HepG2 (cell line): ENCODE results near the gene RESP18. TPM values are rescaled to one million over a fixed set of nuclear protein-coding genes. Genes with fewer than 3 reads are reported as not detected.

Experiments
- ATAC-seq: fragments of 200-7000 bp; cut with Tn5 transposase; 3 replicates; pipeline ENCODE4 v1.9.1; 2020; ENCODE audit warnings: mild to moderate bottlenecking, moderate library complexity
- BruUV-seq: library from RNA; stranded (reverse); fragments of 400-500 nt; replicated peaks from 2 replicates; lab custom pipeline; 2021; lab: Mats Ljungman, UMichigan
- CTCF ChIA-PET: fragments of 300-600 bp; formaldehyde crosslinking; extraction: SDS; loops from one replicate; lab custom pipeline; 2021; ENCODE audit warnings: low total read pairs, inconsistent platforms, low intra/inter-chr PET ratio; lab: Yijun Ruan, JAX
- POLR2A ChIA-PET: fragments of 350-600 bp; sonication (Branson Sonifier 250); formaldehyde crosslinking; loops from one replicate; lab custom pipeline; 2020; ENCODE audit warnings: antibody characterized with exemption, inconsistent platforms; lab: Yijun Ruan, JAX
- DNase-seq: peaks from one replicate; pipeline ENCODE4 v3.0.0-alpha.2; 2015; ENCODE audit warnings: low spot score
- FAIRE-seq: peaks from 3 replicates; lab custom pipeline; 2011; peaks lifted over from hg19 to GRCh38; lab: Jason Lieb, UNC
- H2AFZ ChIP-seq: one replicate; pipeline ENCODE4 v1.6.1; 2011; ENCODE audit warnings: low read length, inconsistent platforms
- H3K27ac ChIP-seq: fragments of 300-600 bp; 3 replicates; pipeline ENCODE4 v1.8.0; 2011; ENCODE audit warnings: mixed run types, mild to moderate bottlenecking, mixed read lengths, low read length, inconsistent platforms; ENCODE audit not compliant: insufficient read depth; ENCODE audit errors: extremely low read length
- H3K27me3 ChIP-seq, 2 experiments: fragments of 200-600 bp in 1 of 2; 2 replicates in 1 of 2; 3 replicates in 1 of 2; pipeline versions ENCODE4 v1.6.0 to v1.8.0; 2011; ENCODE audit warnings: low read length in 2 of 2, mild to moderate bottlenecking in 2 of 2, moderate library complexity in 2 of 2, inconsistent platforms in 1 of 2; ENCODE audit not compliant: insufficient read depth in 2 of 2, control insufficient read depth in 1 of 2
- H3K36me3 ChIP-seq, 2 experiments: fragments of 200-600 bp in 1 of 2; replicated peaks in 1 of 2; 2 replicates in 1 of 2; 3 replicates in 1 of 2; pipeline versions ENCODE4 v1.5.1 to v1.8.0; 2011; ENCODE audit warnings: low read length in 2 of 2, inconsistent platforms in 1 of 2; ENCODE audit not compliant: insufficient read depth in 2 of 2, control insufficient read depth in 1 of 2
- H3K4me1 ChIP-seq: 2 replicates; pipeline ENCODE4 v1.5.1; 2012; ENCODE audit warnings: low read length, inconsistent platforms; ENCODE audit not compliant: insufficient read depth
- H3K4me2 ChIP-seq: 2 replicates; pipeline ENCODE4 v1.6.0; 2011; ENCODE audit warnings: low read depth, low read length, inconsistent platforms
- H3K4me3 ChIP-seq, 3 experiments: fragments of 200-600 bp in 1 of 3; sonication (generic), shearing (Covaris generic) in 1 of 3; replicated peaks in 1 of 3; 2 replicates each; pipeline ENCODE4 v1.5.1; 2011 to 2016; ENCODE audit warnings: low read length in 3 of 3, inconsistent platforms in 2 of 3, low read depth in 2 of 3, mild to moderate bottlenecking in 2 of 3, control low read depth in 1 of 3, mixed read lengths in 1 of 3; ENCODE audit not compliant: insufficient read depth in 1 of 3
- H3K79me2 ChIP-seq: one replicate; pipeline ENCODE4 v1.6.1; 2011; ENCODE audit warnings: low read length, inconsistent platforms; ENCODE audit not compliant: insufficient read depth
- H3K9ac ChIP-seq: 2 replicates; pipeline ENCODE4 v1.6.0; 2011; ENCODE audit warnings: mild to moderate bottlenecking, low read depth, low read length, inconsistent platforms; ENCODE audit not compliant: insufficient read depth
- H3K9me3 ChIP-seq: 2 replicates; pipeline ENCODE4 v1.5.1; 2012; ENCODE audit warnings: mild to moderate bottlenecking, low read length
- H4K20me1 ChIP-seq: 2 replicates; pipeline ENCODE4 v1.6.0; 2011; ENCODE audit warnings: inconsistent platforms, mild to moderate bottlenecking, low read length, moderate library complexity; ENCODE audit not compliant: insufficient read depth
- CENPBD1 ChIP-seq: sonication (generic); formaldehyde crosslinking; IDR thresholded peaks from 2 replicates; pipeline ENCODE4 v1.8.0; 2022; ENCODE audit warnings: missing genetic modification reagents, low read depth, mild to moderate bottlenecking, borderline replicate concordance
- DBP ChIP-seq: sonication (generic); formaldehyde crosslinking; IDR thresholded peaks from 2 replicates; pipeline ENCODE4 v1.4.0; 2020; ENCODE audit warnings: missing genetic modification reagents; ENCODE audit errors: not compliant biosample characterization
- LCORL ChIP-seq, 2 experiments: fragments of 450-650 bp in 1 of 2; sonication (generic) in 1 of 2; formaldehyde crosslinking in 1 of 2; IDR thresholded peaks; 2 replicates each; pipeline versions ENCODE4 v1.5.0 to v1.6.1; 2017 to 2020; ENCODE audit warnings: antibody characterized with exemption in 1 of 2, missing genetic modification reagents in 1 of 2
- ZNF33B ChIP-seq: sonication (generic); formaldehyde crosslinking; IDR thresholded peaks from 2 replicates; pipeline ENCODE4 v1.5.1; 2020; ENCODE audit warnings: mild to moderate bottlenecking, missing genetic modification reagents
- ZNF383 ChIP-seq: sonication (generic); formaldehyde crosslinking; IDR thresholded peaks from 2 replicates; pipeline ENCODE4 v1.4.0; 2020; ENCODE audit warnings: missing genetic modification reagents, mild to moderate bottlenecking, borderline replicate concordance
- ZNF563 ChIP-seq: sonication (generic); formaldehyde crosslinking; IDR thresholded peaks from 2 replicates; pipeline ENCODE4 v1.8.0; 2022; ENCODE audit warnings: mild to moderate bottlenecking, moderate library complexity, missing genetic modification reagents
- ZNF660 ChIP-seq: sonication (generic); formaldehyde crosslinking; IDR thresholded peaks from 2 replicates; pipeline ENCODE4 v1.5.1; 2020; ENCODE audit warnings: mild to moderate bottlenecking, low read depth, missing genetic modification reagents, borderline replicate concordance
- ZNF746 ChIP-seq: sonication (generic); formaldehyde crosslinking; IDR thresholded peaks from 2 replicates; pipeline ENCODE4 v1.8.0; 2022; ENCODE audit warnings: mild to moderate bottlenecking, missing genetic modification reagents
- ZNF891 ChIP-seq: sonication (generic); formaldehyde crosslinking; IDR thresholded peaks from 2 replicates; pipeline ENCODE4 v1.5.0; 2020; ENCODE audit warnings: mild to moderate bottlenecking, missing genetic modification reagents
- WGBS: methylation state at CpG from one replicate; pipeline ENCODE4 v1.1.6; 2017; ENCODE audit warnings: low lambda C conversion rate; 5-methylcytosine and 5-hydroxymethylcytosine counted together
- in situ Hi-C: cut with HindIII; loops from 2 replicates; pipeline ENCODE4 v1.10.0; 2017; ENCODE audit warnings: low pct_unique_long_range_greater_than_20kb; ENCODE audit not compliant: extremely low pct_ligation_motif_present
- intact Hi-C: fragments of 100-400 bp; cut with micrococcal nuclease; formaldehyde crosslinking; loops from one replicate; pipeline ENCODE4 v1.10.0; 2022; ENCODE audit not compliant: unreplicated experiment
- polyA plus RNA-seq, 8 experiments: library from polyadenylated mRNA; depleted of rRNA in 3 of 8; stranded (reverse) in 7 of 8; unstranded in 1 of 8; fragments of >200 nt; fragmentation: Illumina TruSeq in 4 of 8; extraction: Trizol in 4 of 8; gene quantifications; 2 replicates each; pipeline versions ENCODE4 v1.2.1 to v1.2.3, GENCODE V29; 2011 to 2016; ENCODE audit warnings: low read depth in 4 of 8, missing spikeins in 1 of 8, mixed read lengths in 1 of 8; ENCODE audit not compliant: insufficient read depth in 1 of 8
- total RNA-seq, 5 experiments: library from RNA; depleted of rRNA; stranded (reverse); fragments of >200 nt; fragmentation: Illumina TruSeq; extraction: Trizol; gene quantifications; 2 replicates each; pipeline ENCODE4 v1.2.3, GENCODE V29; 2016; ENCODE audit warnings: low read depth in 1 of 5

Gene RESP18
- total and polyA plus RNA-seq, 2 of the 13 experiments (the other 11 are each of a cell fraction or from before 2014, with no cell fraction given) = not detected

- TF ChIP-seq LCORL (IDR thresholded peaks at IDR 0.05) = no peak
- no peak for TF ChIP-seq LCORL (CRISPR knock-in tag; IDR thresholded peaks at IDR 0.05)
- TF ChIP-seq DBP (CRISPR knock-in tag) = no peak
- TF ChIP-seq ZNF33B (CRISPR knock-in tag) = no peak
- no peak for TF ChIP-seq ZNF383 (CRISPR knock-in tag)
Measured at GRCh38 chr2:219332542-219332941, at the start of gene RESP18 (continued).

DNA sequence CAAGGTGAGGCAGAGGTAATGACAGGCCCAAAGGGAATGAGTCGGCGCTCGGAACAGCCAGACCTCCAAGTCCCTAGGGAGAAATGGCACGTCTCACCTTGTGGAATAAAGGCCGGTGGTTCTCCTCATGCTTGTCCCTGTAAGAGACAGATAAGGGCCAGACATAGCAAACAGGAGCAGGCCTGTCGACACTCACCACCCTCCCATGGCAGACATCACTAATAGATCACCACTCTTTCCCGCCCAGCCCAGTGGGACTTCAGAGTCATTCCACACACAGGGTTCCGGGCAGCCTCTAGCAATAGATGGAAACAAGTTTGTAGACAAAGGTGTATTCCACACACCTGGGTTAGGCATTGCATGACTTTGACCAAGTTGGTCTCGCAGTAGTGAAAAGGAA lies 48.9 kb upstream of the RESP18 start:
- peak; percentile 8 for ATAC-seq
- Histone ChIP-seq H3K4me3 (no peak overlapping the region), H3K4me1 (peaks cover 16% of the 10 kb centered on the region), H3K9ac (no peak overlapping the region), H3K4me2 (no peak overlapping the region), H3K27me3 (no peaks in the 10 kb centered on the region), H3K79me2 (peaks cover 5% of the 10 kb centered on the region), H3K9me3 (no peaks in the 10 kb centered on the region), H3K36me3 (peaks cover 40 to 67% of the 10 kb centered on the region in 2 experiments), H3K27ac (no peak overlapping the region), H4K20me1 (peaks cover 4% of the 10 kb centered on the region; the same call in 1 of the 2 replicates), H2AFZ (no peak overlapping the region)
- ChIA-PET POLR2A (no interaction called here), CTCF (no interaction called here)
- no TSS peak for BruUV-seq
- DNase-seq = no peak
- in situ Hi-C loops = no loop called here
- FAIRE-seq = no peak
- intact Hi-C loops = no loop called here
- no peak for TF ChIP-seq CENPBD1 (CRISPR knock-in tag)
- no peak for TF ChIP-seq ZNF563 (CRISPR knock-in tag)
- TF ChIP-seq ZNF660 = no peak
- TF ChIP-seq ZNF891 (CRISPR knock-in tag) = no peak
- no peak for TF ChIP-seq ZNF746 (CRISPR knock-in tag)
- WGBS = 96% methylated on average over 9 of the region's 9 CpGs
